Measurements from ENCODE around the gene MCF2L. TPM values are rescaled to one million over a fixed set of nuclear protein-coding genes. Genes with fewer than 3 reads are reported as not detected.

The MCF2L gene
- total RNA-seq, 2 experiments from 2014 or later, result 13.0 to 13.5 TPM

DNA sequence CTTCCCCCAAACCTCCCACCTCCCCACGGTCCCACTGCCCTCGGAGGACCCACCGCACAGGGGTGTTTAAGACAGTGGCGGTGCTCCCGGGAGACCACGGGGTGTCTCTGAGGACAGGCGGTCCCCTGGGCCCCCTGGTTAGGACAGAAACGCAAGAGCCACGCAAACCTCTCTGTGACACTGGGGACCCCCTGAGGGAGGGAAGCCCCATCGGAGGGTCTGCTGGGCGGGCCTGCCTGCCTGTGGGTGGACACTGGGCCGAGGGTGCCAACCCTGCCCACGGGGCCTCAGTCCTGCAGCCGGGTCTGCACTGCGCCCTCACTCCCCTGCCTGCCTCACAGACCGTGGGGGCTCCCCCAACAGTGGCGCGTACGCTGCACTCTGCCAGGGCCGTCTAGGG lies 17.5 kb downstream of the MCF2L start:
- POLR2A ChIA-PET, result no interaction called here
- H3K9me3 Mint-ChIP-seq, result no peaks in the 10 kb centered on the region

GRCh38 chr13:112986946-112987681 lies 18.1 kb downstream of the MCF2L start:
- intact Hi-C loops (cut with DNase I, micrococcal nuclease), result no loop called here
- CTCF ChIA-PET, result no interaction called here
- no peak overlapping the region for H3K27ac ChIP-seq (ENCODE audit: low read depth in 1 of 2, low read length in 2 of 2)

More for the DNA sequence above, 17.5 kb downstream of the MCF2L start:
- H3K36me3 Mint-ChIP-seq (ENCODE audit: low read depth), result peaks cover 9% of the 10 kb centered on the region
- Histone ChIP-seq H3K4me1 (ENCODE audit: insufficient read depth, low read length) (no peaks in the 10 kb centered on the region), H3K9me3 (ENCODE audit: control insufficient read depth in 1 of 2, insufficient read depth in 1 of 2, low read length in 2 of 2) (peaks cover 0 to 26% of the 10 kb centered on the region in 2 experiments), H3K27ac (ENCODE audit: low read depth in 1 of 2, low read length in 2 of 2) (no peak overlapping the region), H3K27me3 (ENCODE audit: control insufficient read depth in 1 of 2, insufficient read depth in 2 of 2, low read length in 2 of 2) (no peaks in the 10 kb centered on the region), H3K4me3 (ENCODE audit: low read length) (no peak overlapping the region), H3K36me3 (ENCODE audit: insufficient read depth, low read length) (peaks cover 3% of the 10 kb centered on the region)
- no peaks in the 10 kb centered on the region for H3K4me1 Mint-ChIP-seq (ENCODE audit: low read depth)
- H3K27ac Mint-ChIP-seq, result no peak overlapping the region
- DNase-seq (no peak), ATAC-seq (ENCODE audit: poor library complexity) (no peak)
- TF ChIP-seq CTCF (IDR thresholded peaks at IDR 0.05), result no peak
- H3K27me3 Mint-ChIP-seq, result no peaks in the 10 kb centered on the region
- H3K4me3 Mint-ChIP-seq, result no peak overlapping the region
- CTCF ChIA-PET, result no interaction called here
- intact Hi-C loops (cut with DNase I, micrococcal nuclease), result no loop called here

GRCh38 chr13:112987682-112988024 lies 18.6 kb downstream of the MCF2L start:
- no peaks in the 10 kb centered on the region for H3K27me3 Mint-ChIP-seq
- Histone ChIP-seq H3K9me3 (ENCODE audit: control insufficient read depth in 1 of 2, insufficient read depth in 1 of 2, low read length in 2 of 2) (peaks cover 0 to 26% of the 10 kb centered on the region in 2 experiments), H3K36me3 (ENCODE audit: insufficient read depth, low read length) (peaks cover 3% of the 10 kb centered on the region), H3K27ac (ENCODE audit: low read depth in 1 of 2, low read length in 2 of 2) (no peak overlapping the region), H3K4me3 (ENCODE audit: low read length) (no peak overlapping the region), H3K4me1 (ENCODE audit: insufficient read depth, low read length) (no peaks in the 10 kb centered on the region), H3K27me3 (ENCODE audit: control insufficient read depth in 1 of 2, insufficient read depth in 2 of 2, low read length in 2 of 2) (no peaks in the 10 kb centered on the region)
- intact Hi-C loops (cut with DNase I, micrococcal nuclease), result no loop called here
- H3K9me3 Mint-ChIP-seq, result no peaks in the 10 kb centered on the region
- peaks cover 9% of the 10 kb centered on the region for H3K36me3 Mint-ChIP-seq (ENCODE audit: low read depth)
- H3K4me3 Mint-ChIP-seq, result no peak overlapping the region
- ATAC-seq (ENCODE audit: poor library complexity) (no peak), DNase-seq (no peak)
- no peak overlapping the region for H3K27ac Mint-ChIP-seq
- POLR2A ChIA-PET, result no interaction called here
- CTCF ChIA-PET, result no interaction called here
- no peaks in the 10 kb centered on the region for H3K4me1 Mint-ChIP-seq (ENCODE audit: low read depth)
- no peak for TF ChIP-seq CTCF (IDR thresholded peaks at IDR 0.05)

More at GRCh38 chr13:112986946-112987681, 18.1 kb downstream of the MCF2L start:
- Histone ChIP-seq H3K27me3 (ENCODE audit: control insufficient read depth in 1 of 2, insufficient read depth in 2 of 2, low read length in 2 of 2) (no peaks in the 10 kb centered on the region), H3K36me3 (ENCODE audit: insufficient read depth, low read length) (peaks cover 3% of the 10 kb centered on the region), H3K4me3 (ENCODE audit: low read length) (no peak overlapping the region), H3K4me1 (ENCODE audit: insufficient read depth, low read length) (no peaks in the 10 kb centered on the region), H3K9me3 (ENCODE audit: control insufficient read depth in 1 of 2, insufficient read depth in 1 of 2, low read length in 2 of 2) (peaks cover 0 to 26% of the 10 kb centered on the region in 2 experiments)
- Mint-ChIP-seq H3K27ac (no peak overlapping the region), H3K4me3 (no peak overlapping the region), H3K27me3 (no peaks in the 10 kb centered on the region), H3K4me1 (ENCODE audit: low read depth) (no peaks in the 10 kb centered on the region), H3K36me3 (ENCODE audit: low read depth) (peaks cover 9% of the 10 kb centered on the region), H3K9me3 (no peaks in the 10 kb centered on the region)
- POLR2A ChIA-PET, result no interaction called here
- no peak for TF ChIP-seq CTCF (IDR thresholded peaks at IDR 0.05)
- DNase-seq, result no peak
- ATAC-seq (ENCODE audit: poor library complexity), result no peak

Data from CD4-positive, alpha-beta T cell (primary cell).